GM19328 (cell line): ENCODE data around the gene TMPRSS3.

Experiments
- ATAC-seq: cut with Tn5 transposase; IDR thresholded peaks from one replicate; pipeline ENCODE4 v1.9.1; 2021; ENCODE audit warnings: mild to moderate bottlenecking, moderate library complexity; ENCODE audit not compliant: unreplicated experiment

Gene TMPRSS3

GRCh38 chr21:42390193-42390592, 5.7 kb downstream of the TMPRSS3 start:
- no peak for ATAC-seq

- no peak for ATAC-seq
Observed at GRCh38 chr21:42389449-42389835, 6.4 kb downstream of the TMPRSS3 start.

- no peak for ATAC-seq
Observed at GRCh38 chr21:42388740-42389448, 7.0 kb downstream of the TMPRSS3 start.

GRCh38 chr21:42387843-42388340, 8.0 kb downstream of the TMPRSS3 start:
- ATAC-seq: no peak

- ATAC-seq: no peak
Observed at GRCh38 chr21:42387164-42387563, 8.7 kb downstream of the TMPRSS3 start.

- ATAC-seq: no peak
Observed at GRCh38 chr21:42386034-42386591, 9.7 kb downstream of the TMPRSS3 start.

- no peak for ATAC-seq
Observed at GRCh38 chr21:42385619-42386018, 10.2 kb downstream of the TMPRSS3 start.

GRCh38 chr21:42384989-42385388, 10.9 kb downstream of the TMPRSS3 start:
- no peak for ATAC-seq

- no peak for ATAC-seq
Observed at GRCh38 chr21:42384156-42384945, 11.5 kb downstream of the TMPRSS3 start.

GRCh38 chr21:42383331-42383730, 12.5 kb downstream of the TMPRSS3 start:
- no peak for ATAC-seq

GRCh38 chr21:42382915-42383314, 12.9 kb downstream of the TMPRSS3 start:
- no peak for ATAC-seq

- no peak for ATAC-seq
Observed at GRCh38 chr21:42381347-42381984, 14.4 kb downstream of the TMPRSS3 start.

- no peak for ATAC-seq
Observed at GRCh38 chr21:42379426-42380215, 16.2 kb downstream of the TMPRSS3 start.

- no peak for ATAC-seq
Observed at GRCh38 chr21:42378418-42378817, 17.4 kb downstream of the TMPRSS3 start.

GRCh38 chr21:42377951-42378340, 17.9 kb downstream of the TMPRSS3 start:
- no peak for ATAC-seq

- ATAC-seq: no peak
Observed at GRCh38 chr21:42377211-42377950, 18.5 kb downstream of the TMPRSS3 start.

GRCh38 chr21:42376338-42376982, 19.4 kb downstream of the TMPRSS3 start:
- ATAC-seq: no peak

GRCh38 chr21:42375966-42376337, 19.9 kb downstream of the TMPRSS3 start:
- no peak for ATAC-seq

- no peak for ATAC-seq
Observed at GRCh38 chr21:42375506-42375905, 20.3 kb downstream of the TMPRSS3 start.
